Measurements from ENCODE around the gene ARHGEF39. TPM values are rescaled to one million over a fixed set of nuclear protein-coding genes. Genes with fewer than 3 reads are reported as not detected.

Gene ARHGEF39
- total and polyA plus RNA-seq, 9 of the 15 experiments (the other 6 are each of a cell fraction or from before 2014, with no cell fraction given), result 2.8 to 21.7 (median 12.9) TPM

DNA sequence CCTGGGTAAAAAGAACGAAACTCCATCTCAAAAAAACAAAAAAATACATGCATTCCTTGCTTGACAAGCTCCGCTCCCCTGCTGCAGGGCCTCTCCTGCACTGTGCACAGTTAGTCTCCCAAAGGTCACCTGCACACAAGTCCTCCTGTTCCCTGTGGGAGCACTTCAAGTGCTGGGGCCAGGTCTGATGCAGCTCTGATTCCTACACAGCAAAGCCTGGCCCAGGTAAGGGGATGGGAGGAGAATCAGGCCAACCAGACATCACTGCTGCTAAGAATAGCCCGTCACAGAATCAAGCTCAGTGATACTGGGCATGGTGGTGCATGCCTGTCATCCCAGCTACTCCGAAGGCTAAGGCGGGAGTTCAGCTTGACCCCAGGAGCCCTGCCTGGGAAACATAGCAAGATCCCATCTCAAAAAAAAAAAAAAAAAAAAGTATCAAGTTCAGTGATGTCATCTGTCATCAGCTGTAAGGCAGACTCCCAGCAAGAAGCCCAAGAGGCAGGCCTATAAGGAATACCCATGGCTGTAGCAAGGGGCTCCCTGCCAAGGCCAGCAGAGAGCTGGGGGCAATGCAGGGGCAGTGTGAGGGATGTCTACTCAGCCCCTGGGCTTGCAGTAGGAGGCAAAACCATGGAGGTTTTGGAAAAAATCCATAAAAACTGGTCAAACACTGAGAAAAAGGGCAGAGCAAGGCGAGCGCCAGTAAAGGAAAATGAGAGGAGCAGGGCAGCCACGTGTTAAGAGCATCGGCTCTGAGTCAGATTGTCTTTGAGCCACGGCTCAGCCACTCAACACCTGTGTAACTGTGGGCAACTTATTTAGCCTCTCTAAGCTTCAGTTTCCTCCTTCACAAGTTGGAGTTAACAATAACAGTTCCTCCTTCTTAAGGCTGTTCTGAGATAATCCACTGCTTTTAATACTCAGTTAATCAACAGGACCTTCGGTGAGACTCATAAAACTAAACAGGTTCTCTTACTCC, 21.5 kb upstream of the ARHGEF39 start (continued):
- TF ChIP-seq ETV1 (tag; conservative IDR thresholded peaks at IDR 0.05; ENCODE audit: low read depth) (no peak), KDM5B (IDR thresholded peaks at IDR 0.05; ENCODE audit: insufficient replicate concordance, low read depth, low read length) (no peak), RBBP5 (IDR thresholded peaks at IDR 0.05; ENCODE audit: borderline replicate concordance, insufficient read depth, low read length, poor library complexity, severe bottlenecking) (no peak)

DNA sequence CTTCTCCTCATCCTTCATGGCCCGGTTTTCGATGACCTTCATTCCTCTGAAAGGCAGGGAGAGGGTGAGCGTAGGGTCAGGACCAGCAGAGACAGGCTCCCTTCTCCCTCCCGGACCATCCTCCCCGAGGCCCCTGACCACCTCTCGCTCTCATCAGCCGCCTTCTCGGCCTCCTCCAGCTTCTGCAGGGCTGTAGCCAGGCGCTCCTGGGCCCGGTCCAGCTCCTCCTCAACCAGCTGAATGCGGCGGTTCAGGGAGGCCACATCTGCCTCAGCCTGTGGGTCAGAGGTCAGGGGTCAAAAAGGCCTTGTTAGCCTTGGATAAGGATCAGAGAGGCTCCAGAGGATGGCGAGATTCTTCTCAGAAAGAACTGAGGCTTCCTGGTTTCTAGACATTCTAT, 20.5 kb upstream of the ARHGEF39 start:
- DNase-seq (ENCODE audit: extremely low read depth in 1 of 4, low spot score in 3 of 4) (no peak), ATAC-seq (no peak), FAIRE-seq (no peak)
- Histone ChIP-seq H3K4me1 (replicated peaks in 1 of 2; ENCODE audit: control insufficient read depth in 2 of 2, insufficient read depth in 2 of 2, low read length in 2 of 2) (peaks cover 13 to 16% of the 10 kb centered on the region in 2 experiments; a peak in 4 of 5 replicates), H3K27me3 (ENCODE audit: control insufficient read depth in 2 of 2, insufficient read depth in 2 of 2, low read length in 2 of 2) (no peaks in the 10 kb centered on the region), H3K4me2 (ENCODE audit: insufficient read depth, low read length) (no peak overlapping the region), H3K79me2 (ENCODE audit: control insufficient read depth, insufficient read depth, low read length) (no peaks in the 10 kb centered on the region), H3K9me3 (replicated peaks; ENCODE audit: control insufficient read depth, insufficient read depth, low read depth, low read length) (no peaks in the 10 kb centered on the region), H3K27ac (ENCODE audit: extremely low read depth, low read depth, low read length) (no peak overlapping the region), H3K36me3 (ENCODE audit: control insufficient read depth, insufficient read depth, low read length) (peaks cover 7% of the 10 kb centered on the region; the same call in 2 of the 3 replicates), H3K9ac (ENCODE audit: insufficient read depth in 1 of 2, low read depth in 2 of 2, low read length in 2 of 2) (peak overlapping the region in 1 of 2 experiments; percentile 20; a peak in 1 of 4 replicates), H3K9me1 (ENCODE audit: control insufficient read depth, insufficient read depth, low read length) (no peaks in the 10 kb centered on the region), H3K4me3 (no peak overlapping the region), H2AFZ (ENCODE audit: low read depth, low read length) (no peak overlapping the region), H4K20me1 (replicated peaks; ENCODE audit: control insufficient read depth, insufficient read depth, low read length) (no peaks in the 10 kb centered on the region)
- intact Hi-C loops (cut with micrococcal nuclease) (no loop called here), in situ Hi-C loops (cut with MboI) (no loop called here)
- 72% methylated on average over 4 of the region's 13 CpGs for WGBS (ENCODE audit: insufficient coverage, low coverage, missing lambda C conversion rate)
- POLR2A ChIA-PET, result interaction anchor here (1.1 to 1.3 kb wide), 2 partner anchors 9 to 127 kb away, joined by 4 to 5 read pairs; partner anchors contain the start of gene SPAG8
- CTCF ChIA-PET (ENCODE audit: low intra/inter-chr PET ratio), result no interaction called here
- no TSS peak for BruUV-seq (replicated peaks)
- TF ChIP-seq, protein P1, sequence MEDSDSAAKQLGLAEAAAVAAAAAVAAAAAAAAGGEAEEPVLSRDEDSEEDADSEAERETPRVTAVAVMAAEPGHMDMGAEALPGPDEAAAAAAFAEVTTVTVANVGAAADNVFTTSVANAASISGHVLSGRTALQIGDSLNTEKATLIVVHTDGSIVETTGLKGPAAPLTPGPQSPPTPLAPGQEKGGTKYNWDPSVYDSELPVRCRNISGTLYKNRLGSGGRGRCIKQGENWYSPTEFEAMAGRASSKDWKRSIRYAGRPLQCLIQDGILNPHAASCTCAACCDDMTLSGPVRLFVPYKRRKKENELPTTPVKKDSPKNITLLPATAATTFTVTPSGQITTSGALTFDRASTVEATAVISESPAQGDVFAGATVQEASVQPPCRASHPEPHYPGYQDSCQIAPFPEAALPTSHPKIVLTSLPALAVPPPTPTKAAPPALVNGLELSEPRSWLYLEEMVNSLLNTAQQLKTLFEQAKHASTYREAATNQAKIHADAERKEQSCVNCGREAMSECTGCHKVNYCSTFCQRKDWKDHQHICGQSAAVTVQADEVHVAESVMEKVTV (CRISPR knock-in tag; IDR thresholded peaks at IDR 0.05), result no peak
- TF ChIP-seq RCOR1 (IDR thresholded peaks at IDR 0.05; ENCODE audit: borderline replicate concordance in 1 of 2, low read depth in 2 of 2, low read length in 2 of 2) (peak in 1 of 2 experiments; percentile 61; a peak in 2 of 4 replicates), NR2C2 (CRISPR knock-in tag; IDR thresholded peaks at IDR 0.05) (0 out of 2 replicates have a peak, but pooled peaks have one; percentile 27), NR2C2 (tag; IDR thresholded peaks at IDR 0.05) (peak; percentile 17; the same call in 1 of the 2 replicates), NR2C1 (IDR thresholded peaks at IDR 0.05) (peak; percentile 76), NR2C1 (tag; IDR thresholded peaks at IDR 0.05) (peak; percentile 80)
